ENCODE results near the gene LRRN2. TPM values are rescaled to one million over a fixed set of nuclear protein-coding genes. Genes with fewer than 3 reads are reported as not detected.

Gene LRRN2
- total and polyA plus RNA-seq, 2 donors (not counting 1 experiment from before 2014, with no cell fraction given), result not detected

DNA sequence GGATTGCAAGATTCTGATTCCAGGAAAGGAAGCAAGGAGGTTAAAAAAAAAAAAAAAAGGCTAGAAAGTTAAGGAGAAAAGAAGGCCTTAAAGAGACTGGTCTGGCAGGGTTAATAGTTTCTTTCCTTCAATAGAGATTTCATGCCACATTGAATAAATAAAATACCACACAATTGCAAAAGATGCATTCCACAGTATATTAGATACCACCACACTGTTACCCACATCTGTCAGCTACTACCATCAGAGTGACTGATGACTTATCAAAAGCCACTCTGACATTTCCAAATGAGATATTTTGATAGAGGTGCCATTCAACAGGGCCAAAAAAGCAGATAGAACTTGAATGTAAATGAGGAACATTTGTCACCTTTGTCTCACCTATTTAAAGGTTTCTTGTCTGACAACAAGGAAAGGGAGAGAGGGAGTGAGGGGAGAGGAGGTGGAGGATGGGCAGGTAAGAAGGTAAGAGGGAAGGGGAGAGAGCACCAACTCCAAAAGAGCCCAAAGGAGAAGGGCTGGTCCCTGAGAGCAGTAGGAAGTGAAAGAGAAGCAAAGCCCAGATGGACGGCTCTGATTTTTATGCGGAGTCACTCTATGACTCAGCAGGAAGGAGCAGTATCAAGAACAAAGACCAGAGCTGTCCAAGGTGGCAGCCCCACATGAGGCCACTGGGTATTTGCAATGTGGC is 38.3 kb downstream of the LRRN2 start:
- Histone ChIP-seq H3K4me3 (replicated peaks in 1 of 4; ENCODE audit: control extremely low read depth in 1 of 4, insufficient read depth in 1 of 4, low read depth in 3 of 4, low read length in 4 of 4) (no peak overlapping the region), H3K79me2 (ENCODE audit: control insufficient read depth, insufficient read depth, low read length) (no peaks in the 10 kb centered on the region), H3K4me2 (ENCODE audit: extremely low read depth, insufficient read depth, low read length) (peak overlapping the region; percentile 4), H3K9me3 (ENCODE audit: control insufficient read depth, insufficient read depth, low read depth, low read length) (no peaks in the 10 kb centered on the region), H3K4me1 (ENCODE audit: control insufficient read depth, extremely low read depth, insufficient read depth, low read length) (no peaks in the 10 kb centered on the region), H3K27ac (ENCODE audit: insufficient read depth, low read length) (no peak overlapping the region), H3K27me3 (ENCODE audit: control insufficient read depth, insufficient read depth, low read length) (peaks cover 9% of the 10 kb centered on the region), H4K20me1 (ENCODE audit: control insufficient read depth, extremely low read depth, insufficient read depth, low read length) (no peaks in the 10 kb centered on the region), H3K9ac (ENCODE audit: insufficient read depth, low read length) (no peak overlapping the region), H3K36me3 (ENCODE audit: control insufficient read depth, insufficient read depth, low read length) (no peaks in the 10 kb centered on the region), H2AFZ (ENCODE audit: low read length) (no peak overlapping the region)
- DNase-seq (ENCODE audit: low read depth in 2 of 2), result peak; percentile 67 to 79
- no peak for TF ChIP-seq EZH2 (IDR thresholded peaks at IDR 0.05; ENCODE audit: low read length, missing control alignments)
- TF ChIP-seq, protein P1, sequence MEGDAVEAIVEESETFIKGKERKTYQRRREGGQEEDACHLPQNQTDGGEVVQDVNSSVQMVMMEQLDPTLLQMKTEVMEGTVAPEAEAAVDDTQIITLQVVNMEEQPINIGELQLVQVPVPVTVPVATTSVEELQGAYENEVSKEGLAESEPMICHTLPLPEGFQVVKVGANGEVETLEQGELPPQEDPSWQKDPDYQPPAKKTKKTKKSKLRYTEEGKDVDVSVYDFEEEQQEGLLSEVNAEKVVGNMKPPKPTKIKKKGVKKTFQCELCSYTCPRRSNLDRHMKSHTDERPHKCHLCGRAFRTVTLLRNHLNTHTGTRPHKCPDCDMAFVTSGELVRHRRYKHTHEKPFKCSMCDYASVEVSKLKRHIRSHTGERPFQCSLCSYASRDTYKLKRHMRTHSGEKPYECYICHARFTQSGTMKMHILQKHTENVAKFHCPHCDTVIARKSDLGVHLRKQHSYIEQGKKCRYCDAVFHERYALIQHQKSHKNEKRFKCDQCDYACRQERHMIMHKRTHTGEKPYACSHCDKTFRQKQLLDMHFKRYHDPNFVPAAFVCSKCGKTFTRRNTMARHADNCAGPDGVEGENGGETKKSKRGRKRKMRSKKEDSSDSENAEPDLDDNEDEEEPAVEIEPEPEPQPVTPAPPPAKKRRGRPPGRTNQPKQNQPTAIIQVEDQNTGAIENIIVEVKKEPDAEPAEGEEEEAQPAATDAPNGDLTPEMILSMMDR (conservative IDR thresholded peaks at IDR 0.05 in 1 of 2, IDR thresholded peaks at IDR 0.05 in 1 of 2; ENCODE audit: low read depth in 1 of 2, low read length in 2 of 2), result no peak

DNA sequence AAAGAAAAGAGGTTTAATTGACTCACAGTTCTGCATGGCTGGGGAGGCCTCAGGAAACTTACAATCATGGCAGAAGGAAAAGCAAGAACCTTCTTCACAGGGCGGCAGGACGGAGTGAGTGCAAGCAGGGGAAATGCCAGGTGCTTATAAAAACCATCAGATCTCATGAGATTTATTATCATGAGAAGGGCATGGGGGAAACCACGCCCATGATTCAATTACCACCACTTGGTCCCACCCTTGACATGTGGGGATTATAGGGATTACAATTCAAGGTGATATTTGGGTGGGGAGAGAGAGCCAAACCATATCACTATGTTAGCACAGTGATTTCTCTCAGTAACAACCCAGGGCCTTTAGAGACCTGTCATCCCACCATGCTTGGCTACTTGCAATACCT is 39.9 kb downstream of the LRRN2 start:
- Histone ChIP-seq H4K20me1 (ENCODE audit: control insufficient read depth, extremely low read depth, insufficient read depth, low read length) (no peaks in the 10 kb centered on the region), H3K4me3 (replicated peaks in 1 of 4; ENCODE audit: control extremely low read depth in 1 of 4, insufficient read depth in 1 of 4, low read depth in 3 of 4, low read length in 4 of 4) (no peak overlapping the region), H3K27ac (ENCODE audit: insufficient read depth, low read length) (no peak overlapping the region), H3K9me3 (ENCODE audit: control insufficient read depth, insufficient read depth, low read depth, low read length) (no peaks in the 10 kb centered on the region), H3K27me3 (ENCODE audit: control insufficient read depth, insufficient read depth, low read length) (no peaks in the 10 kb centered on the region), H2AFZ (ENCODE audit: low read length) (no peak overlapping the region), H3K4me2 (ENCODE audit: extremely low read depth, insufficient read depth, low read length) (no peak overlapping the region), H3K9ac (ENCODE audit: insufficient read depth, low read length) (no peak overlapping the region), H3K36me3 (ENCODE audit: control insufficient read depth, insufficient read depth, low read length) (no peaks in the 10 kb centered on the region), H3K79me2 (ENCODE audit: control insufficient read depth, insufficient read depth, low read length) (no peaks in the 10 kb centered on the region), H3K4me1 (ENCODE audit: control insufficient read depth, extremely low read depth, insufficient read depth, low read length) (no peaks in the 10 kb centered on the region)
- no peak for DNase-seq (ENCODE audit: low read depth in 2 of 2)
- TF ChIP-seq, protein P1 (conservative IDR thresholded peaks at IDR 0.05 in 1 of 2, IDR thresholded peaks at IDR 0.05 in 1 of 2; ENCODE audit: low read depth in 1 of 2, low read length in 2 of 2), result no peak
- TF ChIP-seq EZH2 (IDR thresholded peaks at IDR 0.05; ENCODE audit: low read length, missing control alignments), result no peak

DNA sequence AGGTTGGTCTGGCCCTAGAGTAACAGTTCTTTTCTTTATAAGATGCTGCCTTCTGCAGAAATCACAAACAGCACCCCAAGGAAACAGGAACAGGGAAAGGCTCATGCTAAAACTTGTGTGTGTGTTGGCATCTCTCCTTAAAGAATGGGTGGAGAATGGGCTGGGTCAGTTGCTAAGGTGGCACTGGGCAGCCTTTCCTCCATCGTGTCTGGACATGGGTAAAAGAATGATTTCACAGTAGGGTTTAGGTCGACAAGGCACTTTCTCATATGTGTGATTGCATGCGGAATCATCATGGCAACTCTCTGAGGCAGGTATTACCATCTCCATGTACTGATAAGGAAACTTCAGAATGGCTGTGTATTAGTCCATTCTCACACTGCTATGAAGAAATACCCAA is 40.3 kb downstream of the LRRN2 start:
- Histone ChIP-seq H3K36me3 (ENCODE audit: control insufficient read depth, insufficient read depth, low read length) (no peaks in the 10 kb centered on the region), H3K9ac (ENCODE audit: insufficient read depth, low read length) (no peak overlapping the region), H3K79me2 (ENCODE audit: control insufficient read depth, insufficient read depth, low read length) (no peaks in the 10 kb centered on the region), H3K27me3 (ENCODE audit: control insufficient read depth, insufficient read depth, low read length) (peaks cover 4% of the 10 kb centered on the region), H3K4me2 (ENCODE audit: extremely low read depth, insufficient read depth, low read length) (no peak overlapping the region), H3K4me3 (replicated peaks in 1 of 4; ENCODE audit: control extremely low read depth in 1 of 4, insufficient read depth in 1 of 4, low read depth in 3 of 4, low read length in 4 of 4) (no peak overlapping the region), H4K20me1 (ENCODE audit: control insufficient read depth, extremely low read depth, insufficient read depth, low read length) (no peaks in the 10 kb centered on the region), H2AFZ (ENCODE audit: low read length) (no peak overlapping the region), H3K27ac (ENCODE audit: insufficient read depth, low read length) (no peak overlapping the region), H3K9me3 (ENCODE audit: control insufficient read depth, insufficient read depth, low read depth, low read length) (no peaks in the 10 kb centered on the region), H3K4me1 (ENCODE audit: control insufficient read depth, extremely low read depth, insufficient read depth, low read length) (no peaks in the 10 kb centered on the region)
- no peak for DNase-seq (ENCODE audit: low read depth in 2 of 2)
- TF ChIP-seq, protein P1 (conservative IDR thresholded peaks at IDR 0.05 in 1 of 2, IDR thresholded peaks at IDR 0.05 in 1 of 2; ENCODE audit: low read depth in 1 of 2, low read length in 2 of 2), result no peak
- TF ChIP-seq EZH2 (IDR thresholded peaks at IDR 0.05; ENCODE audit: low read length, missing control alignments), result no peak
